ENCODE measurements around the gene AGBL4.

AGBL4 gene

GRCh38 chr1:48676822-48677221 is 1346.9 kb downstream of the AGBL4 start:
- Mint-ChIP-seq H3K4me3 (no peak overlapping the region), H3K27ac (no peak overlapping the region), H3K9me3 (no peaks in the 10 kb centered on the region), H3K4me1 (peaks cover 4% of the 10 kb centered on the region), H3K27me3 (peaks cover 8% of the 10 kb centered on the region), H3K36me3 (ENCODE audit: low read depth) (no peaks in the 10 kb centered on the region)
- DNase-seq (no peak), ATAC-seq (no peak)

GRCh38 chr1:48676376-48676775 is 1347.4 kb downstream of the AGBL4 start:
- no peak for DNase-seq
- ATAC-seq, result no peak
- Mint-ChIP-seq H3K27ac (no peak overlapping the region), H3K9me3 (no peaks in the 10 kb centered on the region), H3K36me3 (ENCODE audit: low read depth) (no peaks in the 10 kb centered on the region), H3K4me1 (peaks cover 4% of the 10 kb centered on the region), H3K4me3 (no peak overlapping the region), H3K27me3 (peaks cover 8% of the 10 kb centered on the region)

GRCh38 chr1:48675251-48675650 is 1348.5 kb downstream of the AGBL4 start:
- H3K27me3 Mint-ChIP-seq, result peaks cover 8% of the 10 kb centered on the region
- DNase-seq, result no peak
- no peaks in the 10 kb centered on the region for H3K9me3 Mint-ChIP-seq
- no peak overlapping the region for H3K4me3 Mint-ChIP-seq
- ATAC-seq, result no peak
- H3K4me1 Mint-ChIP-seq, result peaks cover 4% of the 10 kb centered on the region
- H3K36me3 Mint-ChIP-seq (ENCODE audit: low read depth), result no peaks in the 10 kb centered on the region
- H3K27ac Mint-ChIP-seq, result no peak overlapping the region

- H3K27ac Mint-ChIP-seq, result no peak overlapping the region
- DNase-seq (no peak), ATAC-seq (peak; percentile 50)
- no peak overlapping the region for H3K4me3 Mint-ChIP-seq
- no peaks in the 10 kb centered on the region for H3K36me3 Mint-ChIP-seq (ENCODE audit: low read depth)
- H3K9me3 Mint-ChIP-seq, result no peaks in the 10 kb centered on the region
- H3K27me3 Mint-ChIP-seq, result peaks cover 10% of the 10 kb centered on the region
- H3K4me1 Mint-ChIP-seq, result peaks cover 4% of the 10 kb centered on the region
Observed at GRCh38 chr1:48674641-48675040, 1349.1 kb downstream of the AGBL4 start.

- no peaks in the 10 kb centered on the region for H3K36me3 Mint-ChIP-seq (ENCODE audit: low read depth)
- no peak for ATAC-seq
- no peak for DNase-seq
- H3K4me3 Mint-ChIP-seq, result no peak overlapping the region
- H3K9me3 Mint-ChIP-seq, result no peaks in the 10 kb centered on the region
- no peak overlapping the region for H3K27ac Mint-ChIP-seq
- peaks cover 11% of the 10 kb centered on the region for H3K27me3 Mint-ChIP-seq
- peaks cover 4% of the 10 kb centered on the region for H3K4me1 Mint-ChIP-seq
Observed at GRCh38 chr1:48673332-48674105, 1350.2 kb downstream of the AGBL4 start.

GRCh38 chr1:48671578-48671977 is 1352.2 kb downstream of the AGBL4 start:
- Mint-ChIP-seq H3K27ac (no peak overlapping the region), H3K27me3 (peaks cover 11% of the 10 kb centered on the region), H3K4me3 (no peak overlapping the region), H3K4me1 (peaks cover 4% of the 10 kb centered on the region), H3K36me3 (ENCODE audit: low read depth) (no peaks in the 10 kb centered on the region), H3K9me3 (no peaks in the 10 kb centered on the region)
- no peak for DNase-seq
- ATAC-seq, result no peak

GRCh38 chr1:48670234-48671020 is 1353.3 kb downstream of the AGBL4 start:
- H3K4me3 Mint-ChIP-seq, result no peak overlapping the region
- peaks cover 11% of the 10 kb centered on the region for H3K27me3 Mint-ChIP-seq
- peaks cover 4% of the 10 kb centered on the region for H3K4me1 Mint-ChIP-seq
- no peaks in the 10 kb centered on the region for H3K36me3 Mint-ChIP-seq (ENCODE audit: low read depth)
- H3K9me3 Mint-ChIP-seq, result no peaks in the 10 kb centered on the region
- H3K27ac Mint-ChIP-seq, result no peak overlapping the region
- no peak for DNase-seq
- no peak for ATAC-seq

- DNase-seq, result no peak
- no peak overlapping the region for H3K4me3 Mint-ChIP-seq
- ATAC-seq, result no peak
- no peaks in the 10 kb centered on the region for H3K36me3 Mint-ChIP-seq (ENCODE audit: low read depth)
- H3K27ac Mint-ChIP-seq, result no peak overlapping the region
- H3K27me3 Mint-ChIP-seq, result peaks cover 6% of the 10 kb centered on the region
- H3K9me3 Mint-ChIP-seq, result no peaks in the 10 kb centered on the region
- no peaks in the 10 kb centered on the region for H3K4me1 Mint-ChIP-seq
Observed at GRCh38 chr1:48668339-48668738, 1355.4 kb downstream of the AGBL4 start.

- no peaks in the 10 kb centered on the region for H3K4me1 Mint-ChIP-seq
- no peaks in the 10 kb centered on the region for H3K36me3 Mint-ChIP-seq (ENCODE audit: low read depth)
- no peak overlapping the region for H3K27ac Mint-ChIP-seq
- peaks cover 6% of the 10 kb centered on the region for H3K27me3 Mint-ChIP-seq
- ATAC-seq (no peak), DNase-seq (no peak)
- no peak overlapping the region for H3K4me3 Mint-ChIP-seq
- no peaks in the 10 kb centered on the region for H3K9me3 Mint-ChIP-seq
Observed at GRCh38 chr1:48667782-48668181, 1356.0 kb downstream of the AGBL4 start.

GRCh38 chr1:48665708-48666407 is 1357.9 kb downstream of the AGBL4 start:
- H3K4me1 Mint-ChIP-seq, result no peaks in the 10 kb centered on the region
- H3K27ac Mint-ChIP-seq, result no peak overlapping the region
- peaks cover 8% of the 10 kb centered on the region for H3K27me3 Mint-ChIP-seq
- no peak for ATAC-seq
- no peaks in the 10 kb centered on the region for H3K36me3 Mint-ChIP-seq (ENCODE audit: low read depth)
- no peak overlapping the region for H3K4me3 Mint-ChIP-seq
- no peaks in the 10 kb centered on the region for H3K9me3 Mint-ChIP-seq
- no peak for DNase-seq

- no peak for DNase-seq
- no peak for ATAC-seq
- Mint-ChIP-seq H3K9me3 (no peaks in the 10 kb centered on the region), H3K4me1 (no peaks in the 10 kb centered on the region), H3K27me3 (peaks cover 4% of the 10 kb centered on the region), H3K4me3 (no peak overlapping the region), H3K27ac (no peak overlapping the region), H3K36me3 (ENCODE audit: low read depth) (no peaks in the 10 kb centered on the region)
Observed at GRCh38 chr1:48661726-48662463, 1361.9 kb downstream of the AGBL4 start.

GRCh38 chr1:48659801-48660200 is 1364.0 kb downstream of the AGBL4 start:
- no peak for ATAC-seq
- DNase-seq, result no peak
- H3K27ac Mint-ChIP-seq, result no peak overlapping the region

GRCh38 chr1:48657413-48657812 is 1366.3 kb downstream of the AGBL4 start:
- Mint-ChIP-seq H3K4me1 (no peaks in the 10 kb centered on the region), H3K36me3 (ENCODE audit: low read depth) (no peaks in the 10 kb centered on the region), H3K27me3 (peaks cover 2% of the 10 kb centered on the region), H3K9me3 (no peaks in the 10 kb centered on the region), H3K4me3 (no peak overlapping the region), H3K27ac (no peak overlapping the region)
- ATAC-seq (no peak), DNase-seq (no peak)

More at GRCh38 chr1:48659801-48660200, 1364.0 kb downstream of the AGBL4 start:
- H3K27me3 Mint-ChIP-seq, result peaks cover 4% of the 10 kb centered on the region
- H3K4me3 Mint-ChIP-seq, result no peak overlapping the region
- H3K9me3 Mint-ChIP-seq, result no peaks in the 10 kb centered on the region
- no peaks in the 10 kb centered on the region for H3K4me1 Mint-ChIP-seq
- H3K36me3 Mint-ChIP-seq (ENCODE audit: low read depth), result no peaks in the 10 kb centered on the region

- Mint-ChIP-seq H3K27me3 (peaks cover 1% of the 10 kb centered on the region), H3K36me3 (ENCODE audit: low read depth) (no peaks in the 10 kb centered on the region), H3K27ac (no peak overlapping the region), H3K4me3 (no peak overlapping the region), H3K9me3 (no peaks in the 10 kb centered on the region), H3K4me1 (no peaks in the 10 kb centered on the region)
- DNase-seq (no peak), ATAC-seq (no peak)
Observed at GRCh38 chr1:48654606-48655210, 1369.0 kb downstream of the AGBL4 start.
